Stimulated activated CD4-positive, alpha-beta T cell treated with anti-CD3 and anti-CD28 coated beads, TNF-alpha, amount 100 ng/mL, for 48 hours (primary cell): ENCODE results near the gene ANXA1.

Source experiments
- DNase-seq, 3 donors: peaks; one replicate each; pipeline ENCODE4 v3.0.0-alpha.2; 2020; ENCODE audit warnings: low read depth in 3 of 3

Gene ANXA1

DNA sequence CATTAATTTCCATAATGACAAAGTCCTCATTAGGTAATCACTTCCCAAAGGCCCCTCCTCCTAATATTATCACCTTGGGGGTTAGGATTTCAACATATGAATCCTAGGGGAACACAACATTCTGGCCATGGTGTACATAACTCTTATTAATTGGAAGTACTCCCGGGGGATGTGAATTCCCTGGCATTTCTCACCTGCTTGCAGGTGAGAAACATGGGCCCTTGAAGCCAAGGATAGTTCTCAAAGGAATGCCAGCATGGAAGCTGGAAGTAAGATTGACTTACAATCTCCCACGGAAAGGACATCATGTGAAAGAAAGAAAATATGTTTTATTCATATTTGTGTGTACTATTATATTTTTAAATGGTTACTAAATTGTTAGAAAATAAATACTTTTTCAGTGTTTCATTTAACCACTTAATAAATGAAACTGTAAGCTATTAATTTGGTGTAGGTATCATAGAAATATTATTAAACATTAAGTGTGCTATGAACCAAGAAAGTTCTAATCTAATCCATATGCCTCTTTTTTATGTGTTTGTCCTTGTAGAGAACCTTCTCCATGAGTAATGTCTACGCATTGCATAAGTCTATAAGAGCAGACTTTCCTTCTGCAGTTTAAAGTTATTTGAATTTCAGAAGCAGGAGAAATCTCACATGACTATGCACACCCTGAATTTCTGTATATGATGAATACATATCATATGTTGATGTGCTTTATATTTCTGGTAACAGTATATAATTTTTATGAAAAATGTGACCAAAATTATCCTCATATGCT lies 59.4 kb downstream of the ANXA1 start:
- no peak for DNase-seq

DNA sequence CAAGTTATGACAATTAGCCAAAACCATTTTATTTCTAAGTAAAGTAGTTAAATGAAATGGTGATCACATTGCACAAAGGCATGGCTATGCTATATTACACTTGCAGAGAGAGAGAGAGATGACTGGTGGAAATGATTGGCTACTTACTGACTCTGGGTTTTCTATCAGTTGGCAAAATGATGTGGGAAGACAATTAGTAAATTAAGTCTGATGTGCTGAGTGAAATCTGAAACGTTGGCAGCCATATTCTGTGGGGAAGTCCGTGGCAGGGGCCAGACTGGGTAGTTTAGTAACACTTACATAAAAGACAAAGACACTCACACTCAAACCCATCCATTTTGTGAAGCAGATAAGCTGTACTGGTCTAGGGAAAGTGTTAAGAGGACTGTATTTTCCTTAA lies 61.6 kb downstream of the ANXA1 start:
- no peak for DNase-seq

DNA sequence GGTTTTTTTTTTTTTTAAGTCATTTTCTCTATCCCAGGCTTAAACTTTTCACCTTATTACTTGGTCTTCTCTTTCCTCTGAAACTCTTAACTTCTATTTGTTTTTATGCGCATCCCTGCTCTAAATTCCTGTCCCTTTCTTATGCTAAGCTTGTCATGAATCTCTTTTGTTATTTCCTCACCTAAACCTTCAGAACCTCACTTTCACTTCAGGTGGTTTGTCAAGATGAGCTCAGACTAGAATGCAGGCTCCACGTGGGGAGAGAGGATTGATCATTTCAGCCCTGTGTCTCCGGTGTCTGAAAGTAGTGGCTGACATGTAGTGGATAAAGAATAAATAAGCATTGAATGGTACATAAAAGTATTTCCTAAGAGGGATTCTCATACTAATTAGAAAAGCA lies 63.6 kb downstream of the ANXA1 start:
- no peak for DNase-seq

DNA sequence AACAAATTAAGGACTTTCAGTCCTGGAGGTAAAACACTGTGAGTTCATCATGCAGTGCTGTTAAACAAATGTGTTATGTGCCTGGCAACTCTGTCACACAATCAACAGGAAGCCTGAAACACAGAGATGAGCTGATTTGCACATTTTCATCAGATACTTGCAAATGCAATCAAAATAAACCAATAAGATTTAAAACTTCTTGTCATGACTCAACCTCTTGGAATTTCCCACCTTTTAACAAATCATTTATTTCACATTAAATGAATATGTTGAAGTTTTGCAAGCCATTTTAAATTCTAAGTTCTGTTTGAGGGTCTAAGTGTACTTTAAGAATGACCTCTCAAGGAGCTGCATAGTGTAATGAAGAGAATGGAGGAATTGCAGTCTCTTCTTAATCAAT lies 64.4 kb downstream of the ANXA1 start:
- DNase-seq, result no peak
